ENCODE measurements around the gene SCYGR2. TPM values are rescaled to one million over a fixed set of nuclear protein-coding genes. Genes with fewer than 3 reads are reported as not detected.

SCYGR2 gene
- total RNA-seq, 1 experiment from 2014 or later, result not detected

- no peak overlapping the region for H3K27ac Mint-ChIP-seq
- H3K23me2 ChIP-seq (ENCODE audit: insufficient read length, low read depth, low read length, poor library complexity, severe bottlenecking), result no peaks in the 10 kb centered on the region
- H2BK120ac ChIP-seq (ENCODE audit: low read depth, low read length, poor library complexity, severe bottlenecking), result no peak overlapping the region
- H2AK5ac ChIP-seq (ENCODE audit: insufficient read length, low read length), result no peak overlapping the region
- H3K9me3 Mint-ChIP-seq, result no peaks in the 10 kb centered on the region
- H3K27me3 ChIP-seq (ENCODE audit: insufficient read depth, low read length), result no peaks in the 10 kb centered on the region
- no peak overlapping the region for H3K56ac ChIP-seq (ENCODE audit: insufficient read length, low read depth, low read length)
- H3K27me3 Mint-ChIP-seq (ENCODE audit: low read depth), result no peaks in the 10 kb centered on the region; the same call in 1 of the 2 replicates
- no peak overlapping the region for H3K4me3 Mint-ChIP-seq
- H3K27ac ChIP-seq (ENCODE audit: insufficient read length, low read depth, low read length), result no peak overlapping the region
- no peak overlapping the region for H3K18ac ChIP-seq (ENCODE audit: insufficient read length, low read depth, low read length)
- H3K14ac ChIP-seq (ENCODE audit: insufficient read depth, low read length), result no peak overlapping the region
- no peaks in the 10 kb centered on the region for H3K79me2 ChIP-seq (ENCODE audit: insufficient read depth, low read length)
- H3K4ac ChIP-seq (ENCODE audit: low read depth, low read length), result no peak overlapping the region
- no peaks in the 10 kb centered on the region; the same call in 1 of the 2 replicates for H3K4me1 ChIP-seq (ENCODE audit: insufficient read depth, low read length)
- H3K9ac ChIP-seq (ENCODE audit: extremely low read depth, insufficient read length, low read length), result no peak overlapping the region
- no peak overlapping the region for H2BK5ac ChIP-seq (ENCODE audit: insufficient read length, low read length)
- no peaks in the 10 kb centered on the region for H4K20me1 ChIP-seq (ENCODE audit: control insufficient read depth, insufficient read depth, insufficient read length)
- H3K79me1 ChIP-seq (ENCODE audit: insufficient read depth, low read depth, low read length, poor library complexity, severe bottlenecking), result no peaks in the 10 kb centered on the region
- no peak overlapping the region for H4K5ac ChIP-seq (ENCODE audit: insufficient read length, low read depth, low read length)
- no peak overlapping the region for H2BK15ac ChIP-seq (ENCODE audit: low read depth, low read length)
- no peaks in the 10 kb centered on the region for H3K9me3 ChIP-seq (ENCODE audit: control insufficient read depth, low read depth, low read length)
- no peak overlapping the region for H3T11ph ChIP-seq (ENCODE audit: low read length)
- H4K8ac ChIP-seq (replicated peaks; ENCODE audit: insufficient read length, low read depth, low read length), result no peak overlapping the region
- no CpG with 5 or more reads among the region's 6 CpGs for WGBS (ENCODE audit: extremely low coverage, insufficient read length, low lambda C conversion rate)
- no peaks in the 10 kb centered on the region for H3K4me1 Mint-ChIP-seq
- no peak overlapping the region for H3K4me2 ChIP-seq (ENCODE audit: insufficient read depth, insufficient read length, low read length)
- no peak overlapping the region for H2BK12ac ChIP-seq (ENCODE audit: insufficient read length, low read depth, low read length)
- H2AFZ ChIP-seq (ENCODE audit: low read length), result no peak overlapping the region
- DNase-seq, result no peak
- H3K23ac ChIP-seq (ENCODE audit: insufficient read length, low read depth, low read length), result no peak overlapping the region
- no peaks in the 10 kb centered on the region for H3K36me3 Mint-ChIP-seq (ENCODE audit: insufficient read depth in 1 of 3, low read depth in 3 of 3)
- no peak for TF ChIP-seq CTCF (conservative IDR thresholded peaks at IDR 0.05)
- H2BK20ac ChIP-seq (ENCODE audit: low read depth, low read length, poor library complexity, severe bottlenecking), result no peak overlapping the region
- no peak overlapping the region for H4K91ac ChIP-seq (ENCODE audit: insufficient read length, low read depth, low read length)
These were observed 34.1 kb downstream of the SCYGR2 start for GRCh38 chr2:227632827-227633226.

Data from H9 (cell line).